NAMALWA (cell line): ENCODE data around the gene PLOD2.
A peak's percentile ranks its signal among the peaks of the same experiment; 100 is the strongest.

Experiments used
- DNase-seq: peaks from one replicate; pipeline ENCODE4 v3.0.0-alpha.2; 2015; ENCODE audit warnings: low spot score

Gene PLOD2

GRCh38 chr3:146040630-146041029, 120.4 kb downstream of the PLOD2 start:
- no peak for DNase-seq

GRCh38 chr3:146037697-146038096, 123.3 kb downstream of the PLOD2 start:
- DNase-seq: no peak

- no peak for DNase-seq
Measured at GRCh38 chr3:146036281-146036680, 124.7 kb downstream of the PLOD2 start.

- no peak for DNase-seq
Measured at GRCh38 chr3:146035366-146035765, 125.6 kb downstream of the PLOD2 start.

GRCh38 chr3:146033950-146034349, 127.0 kb downstream of the PLOD2 start:
- no peak for DNase-seq

GRCh38 chr3:146026547-146026946, 134.4 kb downstream of the PLOD2 start:
- DNase-seq: no peak

GRCh38 chr3:146024260-146024659, 136.7 kb downstream of the PLOD2 start:
- DNase-seq: no peak

- DNase-seq: peak; percentile 12
Measured at GRCh38 chr3:146020969-146021368, 140.0 kb downstream of the PLOD2 start.

- DNase-seq: no peak
Measured at GRCh38 chr3:146019508-146019907, 141.5 kb downstream of the PLOD2 start.
